BLaER1 (cell line): ENCODE results near the gene CACYBP.
"Not testable (repeated sequence)": the region's sequence is repeated elsewhere in the genome, so short reads cannot be mapped to it uniquely, and the experiment has no call there.

Experiments
- H3K27ac ChIP-seq: shearing (Covaris generic); formaldehyde crosslinking; 2 replicates; pipeline ENCODE4 v1.8.1; 2022
- H3K27me3 ChIP-seq: shearing (Covaris generic); formaldehyde crosslinking; 2 replicates; pipeline ENCODE4 v1.8.1; 2022
- H3K36me3 ChIP-seq: shearing (Covaris generic); formaldehyde crosslinking; 2 replicates; pipeline ENCODE4 v1.8.1; 2022
- H3K4me1 ChIP-seq: shearing (Covaris generic); formaldehyde crosslinking; 2 replicates; pipeline ENCODE4 v1.8.1; 2022
- H3K4me2 ChIP-seq: shearing (Covaris generic); formaldehyde crosslinking; 2 replicates; pipeline ENCODE4 v1.8.1; 2022
- H3K4me3 ChIP-seq: shearing (Covaris generic); formaldehyde crosslinking; 2 replicates; pipeline ENCODE4 v1.8.1; 2022
- H3K9ac ChIP-seq: shearing (Covaris generic); formaldehyde crosslinking; 2 replicates; pipeline ENCODE4 v1.8.1; 2022
- H3K9me3 ChIP-seq: shearing (Covaris generic); formaldehyde crosslinking; 2 replicates; pipeline ENCODE4 v1.8.1; 2022
- H4K20me1 ChIP-seq: shearing (Covaris generic); formaldehyde crosslinking; 2 replicates; pipeline ENCODE4 v1.8.1; 2022
- Cebpa-rat ChIP-seq: shearing (Covaris generic); IDR thresholded peaks from 2 replicates; pipeline ENCODE4 v1.8.1; 2022

Gene CACYBP

GRCh38 chr1:175002910-175003517 lies 3.3 kb downstream of the CACYBP start:
- H3K27me3 ChIP-seq = no peaks in the 10 kb centered on the region
- H3K27ac ChIP-seq = no peak overlapping the region
- TF ChIP-seq Cebpa-rat = no peak
- no peaks in the 10 kb centered on the region for H3K9me3 ChIP-seq
- H4K20me1 ChIP-seq = peaks cover 80% of the 10 kb centered on the region
- no peak overlapping the region for H3K9ac ChIP-seq
- H3K4me1 ChIP-seq = peaks cover 35% of the 10 kb centered on the region
- peaks cover 36% of the 10 kb centered on the region for H3K36me3 ChIP-seq
- H3K4me2 ChIP-seq = peak overlapping the region; percentile 15; the same call in 1 of the 2 replicates
- no peak overlapping the region for H3K4me3 ChIP-seq

- Histone ChIP-seq H3K4me1 (peaks cover 30% of the 10 kb centered on the region), H3K27me3 (no peaks in the 10 kb centered on the region), H3K9me3 (no peaks in the 10 kb centered on the region), H3K27ac (no peak overlapping the region), H3K4me2 (peak overlapping the region; percentile 15; the same call in 1 of the 2 replicates), H3K4me3 (no peak overlapping the region), H3K36me3 (peaks cover 41% of the 10 kb centered on the region), H4K20me1 (peaks cover 85% of the 10 kb centered on the region), H3K9ac (no peak overlapping the region)
- no peak for TF ChIP-seq Cebpa-rat
These were observed 3.8 kb downstream of the CACYBP start for GRCh38 chr1:175003521-175003920.

DNA sequence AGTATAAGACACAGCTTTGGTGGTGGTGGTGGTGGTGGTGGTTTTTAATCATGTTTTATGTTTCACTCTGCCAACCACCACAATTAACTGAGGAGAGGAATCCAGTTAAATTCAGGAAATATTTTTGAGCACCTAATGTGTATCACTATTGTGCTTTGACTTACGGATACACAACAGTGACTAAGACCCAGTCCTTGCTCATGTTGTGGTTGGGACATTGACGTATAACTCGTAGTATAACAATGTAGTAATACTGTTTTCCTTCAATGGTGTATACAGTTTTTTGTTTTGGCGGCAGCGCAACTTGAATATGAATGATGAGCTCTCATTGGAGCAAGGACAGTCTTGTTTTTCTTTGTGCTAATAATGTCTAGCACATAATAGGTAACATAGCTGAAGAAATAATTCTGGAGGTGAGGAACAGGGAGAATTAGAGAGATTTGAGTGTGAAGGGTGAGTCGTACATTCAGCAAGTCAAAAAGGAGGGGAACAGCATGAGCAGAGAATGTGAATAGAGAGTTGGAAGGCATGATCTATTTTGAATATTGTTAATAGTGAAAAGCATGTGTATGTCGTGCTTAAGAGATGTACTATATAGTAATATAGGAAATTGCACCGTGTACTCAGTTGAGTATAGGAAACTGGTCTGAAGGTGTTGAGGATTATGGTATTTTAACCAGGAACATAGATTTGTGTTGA lies 5.5 kb downstream of the CACYBP start:
- H3K9me3 ChIP-seq = no peaks in the 10 kb centered on the region
- H3K27me3 ChIP-seq = no peaks in the 10 kb centered on the region
- H3K27ac ChIP-seq = no peak overlapping the region
- H3K4me2 ChIP-seq = no peak overlapping the region
- no peak for TF ChIP-seq Cebpa-rat
- peaks cover 58% of the 10 kb centered on the region for H3K36me3 ChIP-seq
- no peak overlapping the region for H3K9ac ChIP-seq
- peaks cover 26% of the 10 kb centered on the region for H3K4me1 ChIP-seq
- no peak overlapping the region for H3K4me3 ChIP-seq
- peaks cover 100% of the 10 kb centered on the region for H4K20me1 ChIP-seq

- no peak overlapping the region for H3K4me2 ChIP-seq
- H3K4me1 ChIP-seq = no peaks in the 10 kb centered on the region
- H3K36me3 ChIP-seq = peaks cover 100% of the 10 kb centered on the region
- TF ChIP-seq Cebpa-rat = no peak
- peaks cover 65% of the 10 kb centered on the region for H4K20me1 ChIP-seq
- no peak overlapping the region for H3K27ac ChIP-seq
- no peaks in the 10 kb centered on the region for H3K27me3 ChIP-seq
- no peak overlapping the region for H3K4me3 ChIP-seq
- no peaks in the 10 kb centered on the region for H3K9me3 ChIP-seq
- no peak overlapping the region for H3K9ac ChIP-seq
These were observed 9.8 kb downstream of the CACYBP start for GRCh38 chr1:175009532-175009931.

GRCh38 chr1:175013445-175013844 lies 13.7 kb downstream of the CACYBP start:
- peaks cover 47% of the 10 kb centered on the region; the same call in 1 of the 2 replicates for H4K20me1 ChIP-seq
- H3K9me3 ChIP-seq = no peaks in the 10 kb centered on the region
- H3K4me1 ChIP-seq = no peaks in the 10 kb centered on the region
- TF ChIP-seq Cebpa-rat = no peak
- H3K27ac ChIP-seq = no peak overlapping the region
- no peak overlapping the region for H3K4me3 ChIP-seq
- peaks cover 100% of the 10 kb centered on the region for H3K36me3 ChIP-seq
- no peaks in the 10 kb centered on the region for H3K27me3 ChIP-seq
- H3K9ac ChIP-seq = no peak overlapping the region
- H3K4me2 ChIP-seq = no peak overlapping the region

DNA sequence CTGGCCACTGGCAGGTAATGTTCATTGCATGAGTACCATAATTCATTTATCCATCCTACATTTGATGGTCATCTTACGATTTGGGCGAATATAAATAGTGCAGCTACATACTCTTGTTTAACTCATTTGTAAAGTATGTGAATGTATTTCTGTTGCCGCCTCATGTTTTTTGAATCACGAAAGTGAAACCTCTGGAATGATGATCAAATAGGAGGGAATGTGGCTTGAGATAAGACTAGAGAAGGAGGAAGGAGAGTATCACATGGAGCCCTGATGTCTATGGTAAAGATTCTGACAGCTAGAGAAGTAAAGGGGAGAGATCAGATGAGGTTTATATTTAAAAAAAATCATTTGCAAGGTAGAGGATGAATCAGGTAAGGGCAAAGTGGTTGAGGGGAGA lies 15.5 kb downstream of the CACYBP start:
- no peak overlapping the region for H3K9ac ChIP-seq
- no peaks in the 10 kb centered on the region for H3K4me1 ChIP-seq
- no peaks in the 10 kb centered on the region for H3K9me3 ChIP-seq
- H3K4me3 ChIP-seq = no peak overlapping the region
- TF ChIP-seq Cebpa-rat = no peak
- H3K27ac ChIP-seq = no peak overlapping the region
- no peaks in the 10 kb centered on the region for H3K27me3 ChIP-seq
- H3K36me3 ChIP-seq = peaks cover 97% of the 10 kb centered on the region
- peaks cover 41% of the 10 kb centered on the region; the same call in 1 of the 2 replicates for H4K20me1 ChIP-seq
- no peak overlapping the region for H3K4me2 ChIP-seq

DNA sequence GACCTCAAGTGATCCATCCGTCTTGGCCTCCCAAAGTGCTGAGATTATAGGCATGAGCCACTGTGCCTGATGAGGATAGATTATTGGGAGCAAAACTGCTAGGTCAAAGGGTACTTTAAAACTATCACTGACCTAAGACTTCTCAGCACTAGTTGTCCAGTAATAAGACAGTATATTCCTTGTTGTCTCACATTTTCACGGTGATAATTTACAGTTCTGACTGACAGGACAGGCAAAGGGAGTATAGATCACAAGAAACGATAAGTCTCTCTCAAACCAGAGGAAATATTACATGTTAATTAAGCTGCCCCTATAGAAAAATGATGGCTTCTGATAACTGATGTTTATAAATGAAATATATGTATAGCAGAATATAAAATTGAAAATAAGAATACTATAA lies 19.8 kb downstream of the CACYBP start:
- no peak overlapping the region for H3K9ac ChIP-seq
- no peak for TF ChIP-seq Cebpa-rat
- no peak overlapping the region for H3K4me2 ChIP-seq
- H3K4me3 ChIP-seq = no peak overlapping the region
- peaks cover 20% of the 10 kb centered on the region; the same call in 1 of the 2 replicates for H3K4me1 ChIP-seq
- no peaks in the 10 kb centered on the region for H3K9me3 ChIP-seq
- no peak overlapping the region for H3K27ac ChIP-seq
- no peaks in the 10 kb centered on the region for H3K27me3 ChIP-seq
- peaks cover 44% of the 10 kb centered on the region; the same call in 1 of the 2 replicates for H4K20me1 ChIP-seq
- H3K36me3 ChIP-seq = peaks cover 57% of the 10 kb centered on the region

GRCh38 chr1:175023043-175023921 lies 23.5 kb downstream of the CACYBP start, which contains the start of gene MRPS14:
Gene MRPS14, minus strand, starts transcription at chr1:175023425. Its CDS starts 17 bp downstream, at chr1:175023408.
- Histone ChIP-seq H3K4me3 (peak within 1 kb of the TSS; percentile 90), H3K9ac (peak within 1 kb of the TSS; percentile 93), H3K9me3 (no peaks in the 10 kb centered on the region), H3K4me1 (peaks cover 20% of the 10 kb centered on the region; the same call in 1 of the 2 replicates), H3K27me3 (no peaks in the 10 kb centered on the region), H3K4me2 (peak within 1 kb of the TSS; percentile 94), H3K36me3 (peaks cover 19% of the 10 kb centered on the region), H4K20me1 (peaks cover 23% of the 10 kb centered on the region; the same call in 1 of the 2 replicates), H3K27ac (peak within 1 kb of the TSS; percentile 91)
- TF ChIP-seq Cebpa-rat = no peak

GRCh38 chr1:175023922-175024242 lies 24.1 kb downstream of the CACYBP start:
- Histone ChIP-seq H3K4me1 (peaks cover 20% of the 10 kb centered on the region; the same call in 1 of the 2 replicates), H3K27ac (peak overlapping the region; percentile 91), H3K4me2 (peak overlapping the region; percentile 79), H3K9ac (peak overlapping the region; percentile 93), H3K4me3 (peak overlapping the region; percentile 90), H4K20me1 (peaks cover 23% of the 10 kb centered on the region; the same call in 1 of the 2 replicates), H3K36me3 (peaks cover 15% of the 10 kb centered on the region)
- not testable (repeated sequence) for H3K9me3 ChIP-seq, H3K27me3 ChIP-seq
